H1 (cell line): ENCODE measurements around the gene SEC14L3. TPM values are rescaled to one million over a fixed set of nuclear protein-coding genes. Genes with fewer than 3 reads are reported as not detected.

Source experiments
- CTCF ChIA-PET: fragments of 300-600 bp; sonication (Branson Sonifier 250); formaldehyde crosslinking; loops from one replicate; lab custom pipeline; 2021; ENCODE audit not compliant: partially characterized antibody; lab: Charles Lee
- POLR2A ChIA-PET: fragments of 300-600 bp; sonication (Branson Sonifier 250); formaldehyde crosslinking; loops from one replicate; lab custom pipeline; 2021; ENCODE audit warnings: inconsistent platforms; ENCODE audit not compliant: partially characterized antibody; lab: Charles Lee
- DNase-seq, 2 experiments: peaks; one replicate each; pipeline versions ENCODE4 v3.0.0 to v3.0.0-alpha.2; 2010 to 2022; ENCODE audit warnings: low spot score in 2 of 2, low read depth in 1 of 2, mixed read lengths in 1 of 2
- FAIRE-seq: peaks from 2 replicates; lab custom pipeline; 2011; peaks lifted over from hg19 to GRCh38; lab: Jason Lieb, UNC
- H2AFZ ChIP-seq: 2 replicates; pipeline ENCODE4 v1.8.1; 2012; ENCODE audit warnings: low read length, inconsistent platforms
- H2AK5ac ChIP-seq: 2 replicates; pipeline ENCODE4 v1.6.1; 2013; ENCODE audit warnings: low read depth, low read length
- H2BK120ac ChIP-seq: replicated peaks from 2 replicates; pipeline ENCODE3; 2013; ENCODE audit warnings: low read depth, low read length, inconsistent platforms
- H2BK12ac ChIP-seq: 2 replicates; pipeline ENCODE4 v1.6.1; 2013; ENCODE audit warnings: low read depth, low read length
- H2BK15ac ChIP-seq: 2 replicates; pipeline ENCODE4 v1.6.1; 2013; ENCODE audit warnings: low read length
- H2BK20ac ChIP-seq: 2 replicates; pipeline ENCODE4 v1.6.1; 2013; ENCODE audit warnings: low read length
- H2BK5ac ChIP-seq: 2 replicates; pipeline ENCODE4 v1.6.1; 2013; ENCODE audit warnings: low read depth, low read length
- H3K14ac ChIP-seq: 2 replicates; pipeline ENCODE4 v1.6.1; 2013; ENCODE audit warnings: inconsistent platforms; ENCODE audit not compliant: insufficient read length
- H3K18ac ChIP-seq: 2 replicates; pipeline ENCODE4 v1.6.1; 2013; ENCODE audit warnings: low read length; ENCODE audit errors: extremely low read depth
- H3K23ac ChIP-seq: 2 replicates; pipeline ENCODE4 v1.6.1; 2013; ENCODE audit warnings: inconsistent platforms; ENCODE audit not compliant: insufficient read length
- H3K23me2 ChIP-seq: 2 replicates; pipeline ENCODE4 v1.6.1; 2013; ENCODE audit warnings: low read depth, low read length
- H3K27ac ChIP-seq: 2 replicates; pipeline ENCODE4 v1.6.1; 2011; ENCODE audit warnings: low read depth, low read length, inconsistent platforms
- H3K27me3 ChIP-seq, 4 experiments: replicated peaks in 1 of 4; 1 replicate in 1 of 4; 2 replicates in 3 of 4; pipeline versions ENCODE4 v1.6.1 to v1.8.1; 2011 to 2013; ENCODE audit warnings: low read length in 3 of 4, mild to moderate bottlenecking in 3 of 4, inconsistent platforms in 2 of 4, mixed read lengths in 2 of 4, moderate library complexity in 1 of 4; ENCODE audit not compliant: control insufficient read depth in 3 of 4, insufficient read depth in 3 of 4; ENCODE audit errors: extremely low read depth in 1 of 4
- H3K36me3 ChIP-seq, 4 experiments: 2 replicates each; pipeline versions ENCODE4 v1.6.1 to v1.8.1; 2011 to 2013; ENCODE audit warnings: mild to moderate bottlenecking in 4 of 4, low read length in 3 of 4, moderate library complexity in 2 of 4, control low read depth in 1 of 4, inconsistent platforms in 1 of 4; ENCODE audit not compliant: insufficient read depth in 4 of 4, control insufficient read depth in 2 of 4
- H3K4ac ChIP-seq: replicated peaks from 2 replicates; pipeline ENCODE3; 2013; ENCODE audit warnings: low read length, low read depth, mixed read lengths, inconsistent platforms; ENCODE audit not compliant: insufficient read length
- H3K4me1 ChIP-seq, 4 experiments: replicated peaks in 1 of 4; 1 replicate in 1 of 4; 2 replicates in 3 of 4; pipeline versions ENCODE4 v1.6.1 to v1.8.1; 2011 to 2013; ENCODE audit warnings: low read length in 3 of 4, inconsistent platforms in 2 of 4, mixed read lengths in 1 of 4; ENCODE audit not compliant: insufficient read depth in 4 of 4, control insufficient read depth in 3 of 4
- H3K4me2 ChIP-seq, 2 experiments: 2 replicates each; pipeline versions ENCODE4 v1.6.1 to v1.8.1; 2011 to 2013; ENCODE audit warnings: low read depth in 2 of 2, low read length in 2 of 2, control low read depth in 1 of 2, inconsistent platforms in 1 of 2, mild to moderate bottlenecking in 1 of 2; ENCODE audit not compliant: insufficient read depth in 1 of 2
- H3K4me3 ChIP-seq, 4 experiments: fragments of 200-600, 300-600 bp in 1 of 4; sonication (generic), shearing (Covaris generic), sonication (Bioruptor Twin) in 1 of 4; 2 replicates each; pipeline versions ENCODE4 v1.5.1 to v1.8.1; 2011 to 2016; ENCODE audit warnings: low read length in 4 of 4, low read depth in 3 of 4, control low read depth in 2 of 4, inconsistent platforms in 2 of 4, mild to moderate bottlenecking in 2 of 4, mixed read lengths in 1 of 4, moderate library complexity in 1 of 4; ENCODE audit not compliant: insufficient read depth in 2 of 4; ENCODE audit errors: extremely low read depth in 1 of 4
- H3K56ac ChIP-seq: replicated peaks from 2 replicates; pipeline ENCODE3; 2013; ENCODE audit warnings: low read depth, mild to moderate bottlenecking, mixed read lengths, low read length, inconsistent platforms; ENCODE audit not compliant: insufficient read length
- H3K79me1 ChIP-seq: 2 replicates; pipeline ENCODE4 v1.6.1; 2013; ENCODE audit warnings: low read depth, low read length, control low read depth
- H3K79me2 ChIP-seq, 2 experiments: 2 replicates each; pipeline versions ENCODE4 v1.6.1 to v1.8.1; 2012 to 2013; ENCODE audit warnings: low read length in 2 of 2, mild to moderate bottlenecking in 2 of 2, inconsistent platforms in 1 of 2; ENCODE audit not compliant: insufficient read depth in 2 of 2, control insufficient read depth in 1 of 2
- H3K9ac ChIP-seq, 4 experiments: replicated peaks in 1 of 4; 1 replicate in 1 of 4; 2 replicates in 3 of 4; pipeline versions ENCODE4 v1.6.1 to v1.8.1; 2011 to 2013; ENCODE audit warnings: low read depth in 3 of 4, low read length in 3 of 4, control low read depth in 2 of 4, mild to moderate bottlenecking in 2 of 4, moderate library complexity in 2 of 4, inconsistent platforms in 1 of 4; ENCODE audit errors: extremely low read depth in 1 of 4
- H3K9me3 ChIP-seq, 2 experiments: 2 replicates each; pipeline versions ENCODE4 v1.6.1 to v1.8.1; 2012 to 2013; ENCODE audit warnings: mild to moderate bottlenecking in 2 of 2, moderate library complexity in 2 of 2, control low read depth in 1 of 2, inconsistent platforms in 1 of 2, low read depth in 1 of 2, low read length in 1 of 2, mixed read lengths in 1 of 2; ENCODE audit not compliant: insufficient read depth in 2 of 2
- H4K20me1 ChIP-seq, 2 experiments: replicated peaks in 1 of 2; 2 replicates each; pipeline versions ENCODE3 to v1.8.1; 2011 to 2013; ENCODE audit warnings: inconsistent platforms in 2 of 2, low read length in 2 of 2, mild to moderate bottlenecking in 1 of 2; ENCODE audit not compliant: insufficient read depth in 2 of 2, control insufficient read depth in 1 of 2
- H4K5ac ChIP-seq: 2 replicates; pipeline ENCODE4 v1.6.1; 2013; ENCODE audit warnings: low read length, low read depth, mixed read lengths, inconsistent platforms; ENCODE audit not compliant: insufficient read length
- H4K8ac ChIP-seq: 2 replicates; pipeline ENCODE4 v1.8.0; 2013; ENCODE audit warnings: mild to moderate bottlenecking, moderate library complexity, low read length, inconsistent platforms; ENCODE audit not compliant: insufficient read depth; ENCODE audit errors: extremely low read depth
- H4K91ac ChIP-seq: replicated peaks from 2 replicates; pipeline ENCODE3; 2013; ENCODE audit warnings: low read length, mixed read lengths, inconsistent platforms; ENCODE audit not compliant: insufficient read length
- ASH2L ChIP-seq: fragments of 200-600, 300-600 bp; sonication (generic); IDR thresholded peaks from one replicate; pipeline ENCODE4 v1.7.1; 2017; ENCODE audit warnings: low read length
- ATF3 ChIP-seq: IDR thresholded peaks from 2 replicates; pipeline ENCODE4 v1.6.1; 2011; ENCODE audit warnings: low read depth, mild to moderate bottlenecking, low read length; ENCODE audit not compliant: insufficient read depth
- CHD1 ChIP-seq: IDR thresholded peaks from 2 replicates; pipeline ENCODE4 v1.6.1; 2012; ENCODE audit warnings: low read depth, low read length, improper control_type of control experiment
- CREB1 ChIP-seq: IDR thresholded peaks from 2 replicates; pipeline ENCODE4 v1.6.1; 2012; ENCODE audit warnings: inconsistent platforms
- MAFK ChIP-seq: IDR thresholded peaks from 2 replicates; pipeline ENCODE4 v1.6.1; 2012; ENCODE audit warnings: low read depth, mild to moderate bottlenecking, improper control_type of control experiment, low read length
- RFX5 ChIP-seq: IDR thresholded peaks from 2 replicates; pipeline ENCODE4 v1.6.1; 2011; ENCODE audit warnings: low read depth, low read length, improper control_type of control experiment, borderline replicate concordance
- RNF2 ChIP-seq: fragments of 200-900, 300-1000 bp; sonication (generic); IDR thresholded peaks from 2 replicates; pipeline ENCODE4 v1.7.1; 2016; ENCODE audit warnings: borderline replicate concordance, low read depth, mild to moderate bottlenecking, antibody characterized with exemption, low read length; ENCODE audit not compliant: poor library complexity, severe bottlenecking; ENCODE audit errors: missing control alignments
- SAP30 ChIP-seq: fragments of 300-600 bp; sonication (generic); IDR thresholded peaks from 2 replicates; pipeline ENCODE4 v1.7.1; 2012; ENCODE audit warnings: low read length, moderate library complexity, mild to moderate bottlenecking, inconsistent platforms; ENCODE audit not compliant: insufficient read depth, insufficient replicate concordance
- TAF7 ChIP-seq: optimal IDR thresholded peaks from 2 replicates; pipeline ENCODE3; 2011; ENCODE audit warnings: low read depth, mild to moderate bottlenecking, inconsistent platforms, low read length, moderate library complexity, borderline replicate concordance
- WGBS, 2 experiments: shearing (Covaris generic) in 1 of 2; methylation state at CpG; one replicate each; pipeline versions ENCODE4 v1.1.6 to v1.1.7; 2013 to 2015; ENCODE audit warnings: low lambda C conversion rate in 2 of 2, mixed read lengths in 2 of 2, inconsistent platforms in 1 of 2, low coverage in 1 of 2, missing lambda C conversion rate in 1 of 2; ENCODE audit not compliant: insufficient replicate concordance in 2 of 2, insufficient coverage in 1 of 2, insufficient read length in 1 of 2; ENCODE audit errors: extremely low coverage in 1 of 2, missing lambda C conversion rate in 1 of 2; 5-methylcytosine and 5-hydroxymethylcytosine counted together
- polyA plus RNA-seq, 7 experiments: library from polyadenylated mRNA; depleted of rRNA in 3 of 7; stranded (reverse) in 5 of 7; unstranded in 2 of 7; fragments of >200 nt in 5 of 7; fragments of 200-250 nt in 2 of 7; gene quantifications; 1 replicate in 5 of 7; 2 replicates in 1 of 7; 4 replicates in 1 of 7; pipeline versions ENCODE4 v1.2.1 to v1.2.3, GENCODE V29; 2011 to 2013; ENCODE audit warnings: missing spikeins in 2 of 7, mixed read lengths in 2 of 7
- total RNA-seq: library from RNA; stranded (reverse); fragmentation: NEBNext Ultra II Directional; extraction: Animal tissue kit (Norgen Biotek cat#: 25700); gene quantifications from 2 replicates; pipeline ENCODE4 v1.2.1, GENCODE V29; 2021

The SEC14L3 gene
- total and polyA plus RNA-seq, 2 of the 8 experiments (the other 6 are each of a cell fraction or from before 2014, with no cell fraction given), result not detected

GRCh38 chr22:30423301-30423958 is 48.4 kb downstream of the SEC14L3 start:
- peaks cover 0 to 7% of the 10 kb centered on the region in 2 experiments; a peak in 1 of 4 replicates for H3K79me2 ChIP-seq
- peak overlapping the region; percentile 4 for H2BK12ac ChIP-seq
- peak overlapping the region; percentile 76; the same call in 1 of the 2 replicates for H2BK15ac ChIP-seq
- H3K4ac ChIP-seq, result peak overlapping the region; percentile 51
- peaks cover 0 to 16% of the 10 kb centered on the region in 2 experiments for H4K20me1 ChIP-seq
- H4K8ac ChIP-seq, result peak overlapping the region; percentile 88; the same call in 1 of the 2 replicates
- no peak overlapping the region for H3K14ac ChIP-seq
- peak overlapping the region; percentile 80 for H3K27ac ChIP-seq
- peak overlapping the region; percentile 82 for H4K5ac ChIP-seq
- FAIRE-seq (no peak), DNase-seq (no peak)
- H2AK5ac ChIP-seq, result no peak overlapping the region
- peak overlapping the region; percentile 90 for H4K91ac ChIP-seq
- H3K36me3 ChIP-seq, result peaks cover 2 to 15% (median 5%) of the 10 kb centered on the region in 4 experiments; a peak in 5 of 8 replicates
- no peak overlapping the region for H2BK20ac ChIP-seq
- H3K9ac ChIP-seq, result peak overlapping the region; percentile 51 to 87 (median 82)
- H2AFZ ChIP-seq, result 0 out of 2 replicates have a peak overlapping the region, but pooled peaks have one; percentile 1
- peaks cover 3 to 21% (median 13%) of the 10 kb centered on the region in 4 experiments for H3K4me1 ChIP-seq
- H3K18ac ChIP-seq, result peak overlapping the region; percentile 98
- H3K79me1 ChIP-seq, result no peaks in the 10 kb centered on the region; the same call in 1 of the 2 replicates
- H3K4me2 ChIP-seq, result peak overlapping the region; percentile 71 to 93
- H3K23ac ChIP-seq, result no peak overlapping the region
- WGBS, 2 experiments, result 1% methylated on average over 39 of the region's 45 CpGs; no CpG with 5 or more reads in 1 of the 2 experiments
- peak overlapping the region; percentile 67 for H3K56ac ChIP-seq
- no peaks in the 10 kb centered on the region for H3K27me3 ChIP-seq
- POLR2A ChIA-PET, result interaction anchor here (0.6 to 5.2 kb wide), 25 partner anchors 9 to 659 kb away, joined by 3 to 39 read pairs (median 4); partner anchors contain the start of genes CCDC157, SEC14L2, SF3A1 and TBC1D10A
- peak overlapping the region; percentile 94 for H2BK5ac ChIP-seq
- H2BK120ac ChIP-seq, result peak overlapping the region; percentile 38
- H3K4me3 ChIP-seq, result peak overlapping the region; percentile 58 to 88 (median 72)
- CTCF ChIA-PET, result interaction anchor here (1.2 to 12.0 kb wide), 6 partner anchors 11 to 183 kb away, joined by 3 to 164 read pairs (median 9); partner anchors contain the start of gene SEC14L2
- H3K23me2 ChIP-seq, result peaks cover 22% of the 10 kb centered on the region
- H3K9me3 ChIP-seq, result no peaks in the 10 kb centered on the region
- TF ChIP-seq ATF3 (no peak), CREB1 (no peak), SAP30 (no peak), TAF7 (no peak), ASH2L (peak; percentile 76), CHD1 (no peak), RFX5 (no peak), RNF2 (no peak), MAFK (no peak)
